K562 treated with DMSO at 1 percent for 24 hours (cell line): Measurements from ENCODE around the gene DMRT1. TPM values are rescaled to one million over a fixed set of nuclear protein-coding genes. Genes with fewer than 3 reads are reported as not detected.

Source experiments
- total RNA-seq: library from RNA; unstranded; fragments of 300-600 nt; gene quantifications from 2 replicates; pipeline ENCODE4 v1.2.3, GENCODE V29; 2022; ENCODE audit warnings: low read depth; ENCODE audit not compliant: insufficient read depth

Gene DMRT1
- total RNA-seq: not detected in 2 replicates

DNA sequence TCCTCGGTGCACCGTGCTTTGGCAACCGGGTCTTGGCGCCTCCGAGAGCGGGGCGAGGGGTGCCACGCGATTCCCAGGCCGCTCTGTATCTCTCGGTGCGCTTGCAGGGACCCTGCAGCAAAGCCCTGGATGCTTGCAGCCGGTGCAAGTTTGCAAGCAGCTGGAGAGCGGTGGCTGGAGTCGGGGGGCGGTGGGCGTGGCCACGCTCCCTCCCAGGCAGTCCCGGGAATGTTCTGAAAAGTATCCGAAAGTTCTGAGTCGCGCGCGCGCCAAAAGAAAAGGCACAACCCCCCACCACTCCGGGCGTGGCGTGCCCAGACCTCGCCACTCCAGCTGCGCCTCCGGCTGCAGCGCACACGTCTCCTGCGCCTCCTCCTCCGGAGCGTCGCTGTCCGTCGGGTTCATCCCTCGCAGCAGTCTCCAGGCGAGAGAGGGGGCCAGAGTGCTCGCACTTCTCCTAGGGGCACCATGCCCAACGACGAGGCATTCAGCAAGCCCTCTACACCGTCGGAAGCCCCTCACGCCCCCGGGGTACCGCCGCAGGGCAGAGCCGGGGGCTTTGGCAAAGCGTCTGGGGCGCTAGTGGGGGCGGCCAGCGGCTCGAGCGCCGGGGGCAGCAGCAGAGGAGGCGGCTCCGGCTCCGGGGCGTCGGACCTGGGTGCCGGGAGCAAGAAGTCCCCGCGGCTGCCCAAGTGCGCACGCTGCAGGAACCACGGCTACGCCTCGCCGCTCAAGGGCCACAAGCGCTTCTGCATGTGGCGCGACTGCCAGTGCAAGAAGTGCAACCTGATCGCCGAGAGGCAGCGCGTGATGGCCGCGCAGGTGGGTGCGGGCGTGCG is at the start of gene DMRT1:
Gene DMRT1 (plus strand): TSS at position 327 of the 839 bp plus-strand sequence. CDS start 142 bp downstream, at position 469.

GRCh38 chr9:976258-976942 is 134.9 kb downstream of the DMRT1 start, which contains the start of gene DMRT3:
Gene DMRT3, plus strand, starts transcription at chr9:976655. Its CDS starts 347 bp downstream, at chr9:977002.

Other genes starting within 250 kb of the DMRT1 start
- not detected in 2 replicates for gene DMRT3, start 135.0 kb downstream of the DMRT1 start, total RNA-seq
- not detected in 2 replicates for gene DMRT2, start 208.7 kb downstream of the DMRT1 start, total RNA-seq